OCI-LY1 (cell line): ENCODE data around the gene FAM76A.

Source experiments
- H2AFZ ChIP-seq: fragments of 200-600 bp; sonication (generic), shearing (Covaris generic); 2 replicates; pipeline ENCODE4 v1.6.0; 2014; ENCODE audit warnings: antibody characterized with exemption, mild to moderate bottlenecking, low read length
- H3F3A ChIP-seq: fragments of 200-600 bp; sonication (generic), shearing (Covaris generic); 2 replicates; pipeline ENCODE4 v1.6.0; 2014; ENCODE audit warnings: mild to moderate bottlenecking, antibody characterized with exemption, low read length, moderate library complexity; ENCODE audit not compliant: insufficient read depth
- H3K27ac ChIP-seq: fragments of 200-600 bp; sonication (generic); 2 replicates; pipeline ENCODE4 v1.5.1; 2014; ENCODE audit warnings: low read length, mixed run types, mild to moderate bottlenecking, low read depth; ENCODE audit not compliant: poor library complexity, severe bottlenecking
- H3K27me3 ChIP-seq: fragments of 200-600 bp; sonication (generic); 2 replicates; pipeline ENCODE4 v1.6.0; 2014; ENCODE audit warnings: antibody characterized with exemption, mild to moderate bottlenecking, low read length, moderate library complexity; ENCODE audit not compliant: insufficient read depth
- H3K36me3 ChIP-seq: fragments of 200-600 bp; sonication (generic); 2 replicates; pipeline ENCODE4 v1.6.1; 2014; ENCODE audit warnings: mild to moderate bottlenecking, antibody characterized with exemption, low read length, moderate library complexity, mixed read lengths; ENCODE audit not compliant: insufficient read depth
- H3K4me1 ChIP-seq: fragments of 200-600 bp; sonication (generic); 2 replicates; pipeline ENCODE4 v1.5.1; 2014; ENCODE audit warnings: mild to moderate bottlenecking, low read length, moderate library complexity; ENCODE audit not compliant: insufficient read depth, severe bottlenecking
- H3K4me2 ChIP-seq: fragments of 200-600 bp; sonication (generic), shearing (Covaris generic); 2 replicates; pipeline ENCODE4 v1.6.1; 2014; ENCODE audit warnings: low read length
- H3K4me3 ChIP-seq: fragments of 200-600 bp; sonication (generic); 2 replicates; pipeline ENCODE4 v1.5.1; 2014; ENCODE audit warnings: low read length, low read depth, mild to moderate bottlenecking, mixed read lengths; ENCODE audit not compliant: poor library complexity, severe bottlenecking
- H3K79me2 ChIP-seq: fragments of 200-600 bp; shearing (Covaris generic); 2 replicates; pipeline ENCODE4 v1.6.1; 2016; ENCODE audit warnings: mixed run types, low read length, mixed read lengths; ENCODE audit not compliant: insufficient read depth
- H3K9ac ChIP-seq: fragments of 200-600 bp; sonication (generic), shearing (Covaris generic); 2 replicates; pipeline ENCODE4 v1.6.1; 2014; ENCODE audit warnings: mild to moderate bottlenecking, low read length, mixed read lengths
- H3K9me2 ChIP-seq: fragments of 200-600 bp; sonication (generic), shearing (Covaris generic); 2 replicates; pipeline ENCODE4 v1.6.1; 2014; ENCODE audit warnings: low read depth, mild to moderate bottlenecking, low read length, mixed read lengths
- H3K9me3 ChIP-seq: fragments of 200-600 bp; shearing (Covaris generic); 2 replicates; pipeline ENCODE4 v1.6.1; 2014; ENCODE audit warnings: low read length, mixed read lengths
- H4K20me1 ChIP-seq: fragments of 200-600 bp; sonication (generic), shearing (Covaris generic); 2 replicates; pipeline ENCODE4 v1.6.0; 2016; ENCODE audit warnings: mild to moderate bottlenecking, low read length; ENCODE audit not compliant: insufficient read depth
- EZH2 ChIP-seq: fragments of 200-600 bp; sonication (generic), shearing (Covaris generic); IDR thresholded peaks from 2 replicates; pipeline ENCODE4 v1.8.0; 2017; ENCODE audit warnings: borderline replicate concordance, mixed run types, mild to moderate bottlenecking, antibody characterized with exemption, low read length, moderate library complexity, mixed read lengths
- TF ChIP-seq, protein P1 (sequence below): fragments of 200-600 bp; sonication (generic), shearing (Covaris generic); IDR thresholded peaks from 2 replicates; pipeline ENCODE4 v1.5.1; 2017; ENCODE audit warnings: mild to moderate bottlenecking, antibody characterized with exemption, low read length, moderate library complexity, mixed read lengths

The FAM76A gene

DNA sequence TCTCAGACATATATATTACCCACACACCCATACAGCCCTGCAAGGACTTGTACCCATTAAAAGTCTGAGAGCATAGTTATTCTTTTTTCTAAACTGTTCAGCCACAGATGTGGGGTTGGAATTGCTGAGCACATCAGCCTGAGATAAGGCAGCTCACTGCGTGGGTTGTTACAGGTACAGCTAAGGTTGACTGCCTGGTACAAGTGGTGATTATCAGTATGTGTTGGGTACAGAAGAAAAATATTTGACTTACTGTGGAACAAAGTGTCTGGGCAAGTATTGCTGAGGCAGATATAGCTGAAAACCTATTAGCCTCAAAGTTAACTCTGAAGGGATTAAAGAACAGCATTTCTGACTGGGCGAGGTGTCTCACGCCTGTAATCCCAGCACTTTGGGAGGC lies 52.3 kb downstream of the FAM76A start:
- Histone ChIP-seq H3K79me2 (peaks cover 32% of the 10 kb centered on the region), H3K9me3 (no peaks in the 10 kb centered on the region), H2AFZ (no peak overlapping the region), H4K20me1 (no peaks in the 10 kb centered on the region), H3K27me3 (no peaks in the 10 kb centered on the region), H3K4me1 (peaks cover 12% of the 10 kb centered on the region), H3K36me3 (peaks cover 10% of the 10 kb centered on the region; the same call in 1 of the 2 replicates), H3K4me2 (no peak overlapping the region), H3K9ac (no peak overlapping the region), H3F3A (no peaks in the 10 kb centered on the region), H3K4me3 (no peak overlapping the region), H3K27ac (no peak overlapping the region), H3K9me2 (no peaks in the 10 kb centered on the region)
- TF ChIP-seq EZH2, result no peak
- TF ChIP-seq, protein P1, sequence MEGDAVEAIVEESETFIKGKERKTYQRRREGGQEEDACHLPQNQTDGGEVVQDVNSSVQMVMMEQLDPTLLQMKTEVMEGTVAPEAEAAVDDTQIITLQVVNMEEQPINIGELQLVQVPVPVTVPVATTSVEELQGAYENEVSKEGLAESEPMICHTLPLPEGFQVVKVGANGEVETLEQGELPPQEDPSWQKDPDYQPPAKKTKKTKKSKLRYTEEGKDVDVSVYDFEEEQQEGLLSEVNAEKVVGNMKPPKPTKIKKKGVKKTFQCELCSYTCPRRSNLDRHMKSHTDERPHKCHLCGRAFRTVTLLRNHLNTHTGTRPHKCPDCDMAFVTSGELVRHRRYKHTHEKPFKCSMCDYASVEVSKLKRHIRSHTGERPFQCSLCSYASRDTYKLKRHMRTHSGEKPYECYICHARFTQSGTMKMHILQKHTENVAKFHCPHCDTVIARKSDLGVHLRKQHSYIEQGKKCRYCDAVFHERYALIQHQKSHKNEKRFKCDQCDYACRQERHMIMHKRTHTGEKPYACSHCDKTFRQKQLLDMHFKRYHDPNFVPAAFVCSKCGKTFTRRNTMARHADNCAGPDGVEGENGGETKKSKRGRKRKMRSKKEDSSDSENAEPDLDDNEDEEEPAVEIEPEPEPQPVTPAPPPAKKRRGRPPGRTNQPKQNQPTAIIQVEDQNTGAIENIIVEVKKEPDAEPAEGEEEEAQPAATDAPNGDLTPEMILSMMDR, result no peak

DNA sequence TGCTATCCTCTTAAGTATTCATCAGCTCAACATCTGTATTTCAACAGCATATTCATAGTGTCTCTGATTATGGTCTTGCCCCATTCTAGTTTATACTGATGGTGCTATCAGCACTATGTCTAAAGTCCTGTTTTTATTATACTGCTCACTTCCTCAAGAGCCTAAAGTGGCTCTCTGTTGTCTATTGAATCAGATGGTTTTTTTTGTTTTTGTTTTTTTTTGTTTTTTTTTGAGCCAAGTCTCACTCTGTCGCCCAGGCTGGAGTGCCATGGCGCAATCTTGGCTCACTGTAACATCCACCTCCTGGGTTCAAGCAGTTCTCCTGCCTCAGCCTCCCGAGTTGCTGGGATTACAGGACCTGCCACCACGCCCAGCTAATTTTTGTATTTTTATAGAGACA lies 53.4 kb downstream of the FAM76A start:
- H3K9me2 ChIP-seq, result no peaks in the 10 kb centered on the region
- TF ChIP-seq, protein P1, result no peak
- H3K9ac ChIP-seq, result no peak overlapping the region
- no peaks in the 10 kb centered on the region for H3F3A ChIP-seq
- H3K4me3 ChIP-seq, result no peak overlapping the region
- H3K9me3 ChIP-seq, result no peaks in the 10 kb centered on the region
- H3K4me2 ChIP-seq, result no peak overlapping the region
- H3K27me3 ChIP-seq, result no peaks in the 10 kb centered on the region
- no peak overlapping the region for H2AFZ ChIP-seq
- H3K27ac ChIP-seq, result no peak overlapping the region
- no peaks in the 10 kb centered on the region for H4K20me1 ChIP-seq
- peaks cover 23% of the 10 kb centered on the region for H3K79me2 ChIP-seq
- H3K4me1 ChIP-seq, result peaks cover 8% of the 10 kb centered on the region
- H3K36me3 ChIP-seq, result peaks cover 10% of the 10 kb centered on the region; the same call in 1 of the 2 replicates

DNA sequence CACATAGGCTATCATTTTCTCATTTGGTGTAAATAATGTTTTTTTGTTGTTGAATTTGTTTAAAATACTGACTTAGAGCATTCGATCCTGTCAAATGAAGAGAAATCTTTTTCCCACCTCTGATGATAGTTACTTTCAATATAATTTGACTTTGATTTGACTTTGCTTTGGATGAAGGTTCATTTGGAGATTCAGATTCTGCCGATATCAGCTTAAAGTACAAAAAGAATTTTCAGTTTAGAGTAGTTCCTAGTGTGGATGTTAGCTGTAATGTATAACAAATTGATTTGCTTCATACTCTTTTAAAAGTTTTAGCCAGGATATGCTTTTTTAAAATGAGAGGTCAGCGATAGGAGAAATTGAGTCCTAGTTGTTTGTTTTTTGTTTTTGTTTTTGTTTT lies 57.2 kb downstream of the FAM76A start:
- Histone ChIP-seq H3K4me3 (no peak overlapping the region), H3F3A (no peaks in the 10 kb centered on the region), H3K9me3 (no peaks in the 10 kb centered on the region), H3K9ac (no peak overlapping the region), H2AFZ (no peak overlapping the region), H3K36me3 (no peaks in the 10 kb centered on the region), H3K79me2 (peaks cover 12% of the 10 kb centered on the region), H3K9me2 (no peaks in the 10 kb centered on the region), H4K20me1 (no peaks in the 10 kb centered on the region), H3K4me2 (no peak overlapping the region), H3K27ac (no peak overlapping the region), H3K4me1 (no peaks in the 10 kb centered on the region), H3K27me3 (no peaks in the 10 kb centered on the region)
- no peak for TF ChIP-seq EZH2
- TF ChIP-seq, protein P1, result no peak
